Medulla oblongata (tissue), 1 donor: ENCODE data around the gene ZFHX3.

ENCODE experiments used
- DNase-seq: peaks from one replicate; pipeline ENCODE4 v3.0.0-alpha.2; 2015; ENCODE audit errors: extremely low spot score

ZFHX3 gene

DNA sequence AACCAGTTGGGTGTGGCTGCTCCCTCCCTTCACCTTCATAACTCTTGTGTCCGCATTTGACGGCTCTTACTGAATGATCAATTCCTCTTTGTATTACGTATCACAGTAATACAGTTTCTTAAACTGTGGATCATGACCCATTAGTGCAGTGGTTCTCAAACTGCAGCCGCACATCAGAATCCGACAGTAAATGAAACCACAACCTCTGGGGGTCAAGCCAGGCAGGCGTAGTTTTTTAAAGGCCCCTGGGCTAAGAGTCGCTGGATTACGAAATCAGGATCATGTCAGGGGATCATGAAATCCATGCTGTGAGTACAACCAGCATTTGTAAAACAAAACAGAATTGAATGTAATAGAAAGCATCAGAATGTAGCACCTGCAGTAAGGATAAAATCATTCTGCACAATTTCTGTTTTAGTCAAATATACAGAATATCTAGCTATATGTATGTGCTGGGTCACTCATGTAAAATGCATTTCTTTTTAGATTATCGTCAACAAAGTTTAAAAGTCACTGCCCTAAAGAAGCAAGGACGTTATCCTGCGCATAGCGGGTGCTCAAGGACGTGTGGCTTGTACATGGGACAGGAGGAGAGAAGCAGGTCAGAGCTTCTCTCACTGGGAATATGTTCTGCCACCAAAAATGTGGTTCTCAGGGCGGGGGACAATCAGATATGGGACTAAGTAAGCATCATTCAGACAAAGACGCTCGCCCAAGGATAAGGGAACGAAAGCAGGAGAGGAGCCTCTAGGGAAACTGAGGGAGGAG lies 113.1 kb downstream of the ZFHX3 start:
- no peak for DNase-seq

DNA sequence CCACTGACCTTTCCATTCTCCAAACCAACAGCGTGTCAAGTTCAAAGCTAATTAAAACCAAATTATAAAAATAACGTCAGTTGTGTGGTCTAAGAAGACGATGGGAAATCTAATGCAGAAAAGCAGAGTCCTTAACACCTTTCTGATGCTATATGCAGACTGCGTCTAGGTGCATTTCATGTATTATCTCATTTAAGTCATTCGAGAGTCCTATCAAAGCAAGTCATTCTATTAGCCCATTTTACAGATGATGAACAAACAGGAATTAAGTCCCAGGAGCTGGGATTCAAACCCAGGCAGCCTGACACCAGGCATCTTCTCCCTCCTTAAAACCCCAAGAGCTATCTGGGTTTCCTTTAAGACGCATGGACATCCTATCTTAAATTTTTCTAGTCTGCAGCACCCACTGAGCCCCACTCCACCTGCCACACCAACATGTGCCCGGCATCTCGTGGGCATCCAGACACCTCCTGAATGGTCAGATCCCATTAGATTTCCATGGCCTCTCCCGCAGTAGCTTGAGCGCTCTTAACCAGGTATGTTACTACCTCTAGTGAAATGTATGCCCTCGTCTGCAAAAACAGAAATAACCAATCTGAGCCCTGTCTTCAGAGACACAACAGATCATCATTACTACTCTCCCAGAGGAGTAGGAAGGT lies 115.1 kb downstream of the ZFHX3 start:
- DNase-seq, result no peak

DNA sequence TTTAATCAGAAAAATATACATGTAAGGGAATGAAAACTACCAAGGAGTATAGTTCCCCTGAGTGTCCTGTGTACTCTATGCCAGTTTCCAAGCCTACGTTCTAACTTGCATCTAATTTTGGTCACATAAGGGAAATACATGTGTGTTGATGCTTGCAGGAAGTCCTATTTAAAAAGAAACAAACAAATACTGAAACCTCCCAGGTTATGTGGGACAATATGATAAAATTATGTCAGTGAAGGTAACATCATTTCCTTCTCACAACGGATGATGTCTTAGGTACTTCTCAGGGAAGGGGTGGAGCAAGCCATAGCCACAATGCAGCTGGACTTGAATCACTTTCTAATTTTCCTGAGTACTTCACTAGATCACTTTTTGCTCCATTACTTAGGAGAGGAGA lies 115.9 kb downstream of the ZFHX3 start:
- DNase-seq, result no peak

DNA sequence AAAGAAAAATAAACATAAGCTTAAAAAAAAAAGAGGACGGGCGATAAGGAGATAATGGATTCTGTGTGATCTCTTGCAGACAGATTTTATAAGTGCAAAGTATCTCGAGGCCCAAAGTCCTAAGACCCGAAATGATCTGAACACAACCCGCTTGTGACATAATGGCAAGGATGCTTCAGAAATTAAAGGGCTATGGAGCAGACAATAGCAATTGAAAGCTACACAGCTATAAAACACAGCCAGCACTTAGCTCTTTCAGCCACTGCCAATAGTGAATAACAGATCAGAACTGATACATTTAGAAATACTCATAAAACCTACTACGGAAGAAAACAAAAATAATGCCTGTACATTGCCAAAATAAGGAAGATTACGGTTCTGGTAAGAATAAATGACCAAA lies 117.5 kb downstream of the ZFHX3 start:
- no peak for DNase-seq

DNA sequence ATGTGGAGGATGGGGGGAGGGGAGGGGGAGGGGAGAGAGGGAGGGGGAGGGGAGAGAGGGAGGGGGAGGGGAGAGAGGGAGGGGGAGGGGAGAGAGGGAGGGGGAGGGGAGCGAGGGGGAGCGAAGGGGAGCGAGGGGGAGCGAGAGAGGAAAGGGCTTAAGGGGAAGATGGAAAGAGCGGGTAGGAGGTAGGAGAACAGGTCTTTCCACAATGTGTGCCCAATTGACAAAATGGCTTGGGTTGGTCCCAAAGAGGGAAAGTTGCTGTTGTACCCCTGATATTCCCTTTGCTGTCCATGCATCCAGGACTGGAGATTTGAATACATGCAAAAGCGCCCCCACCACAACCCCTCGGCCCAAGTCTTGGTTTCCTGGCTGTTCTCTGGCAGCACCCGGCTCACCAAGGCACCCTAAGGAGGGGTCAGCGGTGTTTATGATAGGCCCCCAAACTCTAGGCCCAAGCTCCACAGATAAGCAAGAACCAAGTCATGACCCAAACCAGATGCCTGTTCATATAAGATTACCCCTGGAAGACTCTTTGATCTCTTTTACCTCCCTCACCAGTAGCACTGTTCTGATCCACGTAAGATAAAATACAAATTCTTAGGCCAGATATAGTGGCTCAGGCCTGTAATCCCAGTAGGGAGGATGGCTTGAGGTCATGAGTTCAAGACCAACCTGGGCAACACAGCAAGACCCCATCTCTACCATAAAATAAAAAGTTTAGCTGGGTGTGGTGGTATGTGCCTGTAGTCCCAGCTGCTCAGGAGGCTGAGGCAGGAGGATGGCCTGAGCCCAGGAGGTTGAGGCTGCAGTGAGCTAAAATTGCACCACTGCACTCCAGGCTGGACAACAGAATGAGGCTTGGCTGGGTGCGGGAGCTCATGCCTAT lies 119.6 kb downstream of the ZFHX3 start:
- no peak for DNase-seq

DNA sequence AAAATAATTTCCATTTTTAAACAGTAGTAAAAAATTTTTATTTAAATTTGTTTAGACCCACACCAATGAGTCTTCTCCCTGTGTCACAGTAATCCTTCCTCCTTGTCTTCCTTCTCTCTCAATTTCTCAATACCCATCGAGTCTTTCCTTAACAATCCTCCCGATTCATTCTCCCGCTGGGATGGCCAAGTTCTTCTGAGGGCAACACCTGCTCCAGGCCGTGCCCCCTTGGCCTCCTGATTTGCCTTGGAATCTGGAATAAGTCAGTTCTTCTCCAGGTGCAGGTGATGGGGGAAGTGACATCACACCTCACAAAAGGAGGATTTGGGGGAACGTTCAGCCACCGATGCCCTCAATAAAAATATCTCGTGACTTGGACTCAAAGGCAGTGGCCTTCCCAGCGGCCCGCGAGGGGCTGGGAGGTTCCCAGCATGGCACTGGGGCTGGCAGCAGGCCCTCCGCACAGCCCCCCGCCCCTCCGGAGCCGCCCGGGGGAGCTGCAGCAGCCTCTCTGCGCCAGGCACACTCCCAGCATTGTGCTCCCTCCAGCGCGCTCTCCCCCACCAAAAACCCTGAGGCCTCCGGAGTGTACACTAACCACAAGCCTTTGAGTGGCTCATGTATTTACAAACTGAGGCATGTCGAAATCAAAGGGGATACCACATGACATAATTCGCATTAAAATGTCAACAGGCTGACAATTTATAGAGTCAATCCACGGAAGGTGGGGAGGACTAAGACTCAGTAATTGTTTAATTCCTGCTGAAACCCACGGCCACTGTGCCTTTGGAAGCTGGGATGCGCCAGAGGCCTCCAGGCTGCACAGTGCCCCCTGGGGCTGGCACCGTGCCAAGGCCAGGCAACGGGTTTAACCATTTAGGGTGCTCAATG lies 120.5 kb downstream of the ZFHX3 start:
- DNase-seq, result no peak

DNA sequence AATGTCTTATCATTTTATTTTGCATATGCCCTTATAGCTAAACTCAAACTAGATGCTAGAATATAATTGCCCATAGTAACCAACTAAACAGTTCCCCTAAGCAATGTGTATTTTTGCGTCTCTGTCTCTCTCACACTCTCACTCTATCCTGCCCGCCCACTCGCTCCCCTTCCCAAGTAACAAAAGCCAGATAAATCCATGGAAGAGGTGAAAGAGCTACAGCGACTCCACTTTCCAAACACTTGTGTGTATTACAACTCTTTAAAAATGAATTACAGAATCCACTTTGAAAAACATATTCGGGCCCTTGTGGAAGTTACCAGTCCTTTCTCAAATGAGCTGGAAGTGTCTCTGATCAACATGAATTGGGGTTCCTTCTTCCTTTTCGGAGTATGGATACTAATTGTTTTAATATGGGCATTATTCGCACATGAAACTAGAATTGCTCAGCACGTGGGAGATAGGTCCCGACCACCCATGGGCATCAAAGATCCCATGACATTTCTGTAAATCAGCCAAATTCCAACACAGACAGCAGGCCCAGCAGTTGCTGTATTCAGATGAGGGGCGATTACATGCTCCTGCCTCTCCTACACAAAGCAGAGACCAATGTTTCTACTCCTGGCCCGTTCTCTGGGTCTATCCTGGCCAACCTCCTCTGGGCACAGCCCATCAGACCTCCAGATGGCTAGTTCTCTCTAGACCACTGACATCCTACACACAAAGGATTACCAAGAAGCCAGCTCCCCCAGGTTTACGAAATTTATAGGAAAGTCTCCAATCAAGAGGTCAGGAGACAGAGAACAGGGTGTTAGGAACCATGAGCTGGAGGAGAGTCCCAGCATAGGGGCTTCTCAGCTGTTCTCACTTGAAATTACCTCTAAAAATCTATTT lies 121.5 kb downstream of the ZFHX3 start:
- no peak for DNase-seq

DNA sequence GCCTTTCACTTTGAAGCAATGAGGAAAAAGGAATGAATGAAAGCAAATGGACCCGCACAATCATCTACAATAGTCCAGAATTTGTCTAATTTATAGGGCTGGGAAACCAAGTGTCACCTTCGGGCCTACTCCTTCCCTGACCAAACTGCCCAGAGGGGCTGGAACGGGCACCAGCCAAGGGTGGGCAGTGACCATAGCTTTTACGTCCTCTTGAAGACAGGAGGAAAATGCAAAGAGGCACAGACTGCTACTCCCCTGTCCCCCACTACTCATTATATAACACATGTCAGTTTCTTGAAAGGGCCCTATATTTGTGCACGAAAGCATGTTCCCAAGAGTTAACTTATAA lies 122.3 kb downstream of the ZFHX3 start:
- no peak for DNase-seq

DNA sequence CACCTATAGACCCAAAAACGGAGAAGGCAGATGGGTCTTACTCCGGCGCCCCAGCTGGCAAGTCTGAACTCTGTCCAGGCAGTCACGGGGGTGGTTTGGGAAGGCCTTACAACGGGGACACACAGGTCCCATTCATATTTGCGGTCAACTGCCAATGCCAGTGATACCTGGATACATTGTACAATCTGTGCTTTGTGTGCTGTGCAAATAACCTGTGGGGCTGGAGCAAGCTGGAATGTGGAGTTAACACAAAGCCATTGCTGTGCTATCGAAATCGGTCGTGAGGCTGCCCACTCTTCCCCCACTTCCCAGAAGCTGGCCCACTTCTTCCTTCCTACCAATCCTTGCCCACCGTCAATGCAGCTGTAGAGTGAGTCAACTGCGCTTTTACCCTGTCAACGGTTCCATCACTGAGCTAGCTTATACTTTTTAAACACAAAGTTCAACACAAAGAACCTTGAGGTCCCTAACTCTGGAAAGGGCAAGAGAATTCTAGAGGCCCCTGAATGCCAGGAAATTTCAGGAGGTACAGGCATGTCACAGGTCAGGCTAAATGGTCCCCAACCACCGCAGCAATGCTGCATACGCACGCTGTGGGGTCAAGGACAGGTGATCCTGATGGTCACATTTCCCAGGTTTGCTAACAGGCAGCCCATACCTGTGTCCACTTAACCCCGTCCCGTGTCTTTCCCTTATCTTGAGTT lies 122.8 kb downstream of the ZFHX3 start:
- DNase-seq, result no peak

DNA sequence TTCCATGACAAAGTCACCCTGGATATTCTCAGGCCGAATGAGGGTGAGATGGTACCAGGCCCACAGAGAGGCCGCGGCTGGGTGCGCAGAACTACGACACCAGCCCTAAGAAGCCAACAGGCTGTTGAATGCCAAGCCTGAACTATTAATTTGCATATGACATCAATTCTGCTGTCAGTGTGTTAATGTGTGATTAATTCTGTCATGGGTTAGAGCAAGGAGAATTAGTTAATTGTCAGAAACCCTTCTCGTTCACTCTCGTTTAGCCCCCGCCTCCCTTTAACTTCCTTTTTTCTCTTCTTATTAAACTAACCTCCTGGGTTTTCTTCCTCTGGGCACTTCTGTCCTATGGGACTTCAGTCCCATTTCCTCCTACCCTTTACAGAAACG lies 123.4 kb downstream of the ZFHX3 start:
- DNase-seq, result no peak

DNA sequence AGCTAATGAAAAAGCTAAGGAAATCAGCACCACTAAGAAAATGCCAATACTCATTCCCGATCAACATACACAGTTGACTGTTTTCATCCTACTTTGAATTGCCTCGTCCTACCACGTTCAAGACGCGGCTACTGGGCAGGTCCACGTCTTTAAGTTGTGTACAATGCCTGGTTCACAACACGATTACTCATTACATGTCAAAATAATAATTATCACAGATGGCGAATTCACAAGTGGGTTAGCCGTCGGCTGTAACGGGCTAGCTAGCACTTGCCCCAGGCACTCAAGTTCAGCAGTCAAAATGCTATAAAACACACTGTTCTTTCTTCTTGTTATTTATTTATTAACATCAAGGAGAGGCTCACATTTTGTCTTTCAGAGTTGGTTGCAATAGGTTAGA lies 124.2 kb downstream of the ZFHX3 start:
- DNase-seq, result no peak

DNA sequence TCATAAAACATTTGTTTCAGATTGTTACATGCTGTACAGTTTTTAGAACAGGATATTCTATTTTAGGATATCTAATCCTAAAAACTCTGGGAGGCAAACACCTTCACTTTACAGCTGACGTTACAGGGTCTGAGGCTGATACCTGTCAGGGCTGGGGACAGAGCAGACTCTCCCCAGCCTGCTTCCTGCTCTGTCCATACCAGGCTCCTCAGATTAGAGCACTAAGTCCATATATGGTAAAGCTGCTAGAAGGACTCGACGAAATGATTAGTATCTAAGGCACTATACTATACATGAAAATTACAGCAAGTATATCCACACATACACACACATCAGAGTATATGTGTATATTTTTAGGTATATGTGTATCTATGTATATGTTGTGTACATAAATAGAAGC lies 125.2 kb downstream of the ZFHX3 start:
- DNase-seq, result no peak

DNA sequence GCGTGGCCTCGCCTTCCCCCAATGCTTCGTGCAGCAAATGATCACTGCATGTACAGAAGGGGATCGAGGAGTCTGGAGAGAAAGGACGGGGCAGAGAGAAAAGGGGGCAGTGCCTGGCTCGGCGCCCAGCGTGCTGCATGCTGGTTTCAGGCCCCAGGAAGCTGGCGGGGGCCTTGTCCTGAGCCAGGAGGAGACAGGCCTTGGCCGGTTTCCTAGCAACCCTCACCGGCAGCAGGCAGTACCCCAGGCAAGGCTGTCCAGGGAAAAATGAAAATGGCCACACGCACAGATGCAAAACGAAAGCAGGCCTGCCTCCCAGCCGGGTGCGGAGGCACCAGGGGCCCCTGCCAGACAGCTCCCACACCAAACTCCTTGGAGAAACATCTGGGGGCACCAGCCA lies 126.3 kb downstream of the ZFHX3 start:
- DNase-seq, result peak; percentile 52

DNA sequence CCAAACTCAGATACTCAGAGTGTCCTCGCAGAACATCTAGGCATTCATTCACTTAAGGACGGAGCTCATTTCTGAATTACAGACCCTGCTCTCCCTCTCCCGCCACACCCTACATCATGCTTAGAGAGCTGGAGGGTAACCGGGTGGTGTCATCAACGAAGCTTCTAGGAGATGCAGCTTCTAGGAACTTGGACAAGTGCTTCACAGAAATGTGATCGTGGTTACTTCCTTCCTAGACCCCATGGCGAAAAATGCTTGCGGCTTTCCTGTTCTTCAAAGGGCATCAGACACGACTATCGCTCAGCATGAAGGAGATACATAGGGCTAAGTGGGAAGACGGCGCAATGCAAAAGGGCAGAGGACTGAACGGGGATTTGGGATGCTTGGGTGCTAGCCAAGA lies 126.8 kb downstream of the ZFHX3 start:
- DNase-seq, result no peak

DNA sequence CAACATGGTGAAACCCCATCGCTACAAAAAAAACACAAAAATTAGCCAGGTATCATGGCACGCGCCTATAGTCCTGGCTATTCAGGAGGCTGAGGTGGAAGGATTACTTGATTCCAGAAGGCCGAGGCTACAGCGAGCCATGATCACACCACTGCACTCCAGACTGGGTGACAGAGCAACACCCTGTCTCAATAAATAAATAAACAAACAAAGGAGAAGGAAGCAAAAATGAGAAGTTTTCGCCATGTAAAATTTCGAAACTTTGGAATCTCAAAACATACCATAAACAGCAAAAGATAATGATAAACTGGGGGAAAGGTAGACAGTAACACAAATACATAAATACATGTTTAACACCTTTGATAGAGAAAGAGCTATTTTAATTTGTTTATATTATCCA lies 130.9 kb downstream of the ZFHX3 start:
- DNase-seq, result no peak

DNA sequence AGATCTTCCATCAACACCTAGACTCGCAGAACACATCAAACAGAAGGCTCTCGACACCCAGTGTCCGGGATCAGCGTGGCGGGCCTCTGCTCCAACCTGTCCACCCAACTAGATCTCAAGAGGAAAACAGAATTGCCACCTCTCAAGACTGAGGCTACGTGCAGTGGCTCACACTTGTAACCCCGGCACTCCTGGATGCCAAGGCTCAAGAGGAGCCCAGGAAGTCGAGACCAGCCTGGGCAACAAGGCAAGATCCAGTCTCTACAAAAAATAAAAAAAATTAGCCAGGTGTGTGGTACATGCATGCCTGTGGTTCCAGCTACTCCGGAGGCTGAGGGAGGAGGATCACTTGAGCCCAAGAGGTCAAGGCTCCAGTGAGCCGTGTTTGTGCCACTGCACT lies 132.6 kb downstream of the ZFHX3 start:
- DNase-seq, result no peak

DNA sequence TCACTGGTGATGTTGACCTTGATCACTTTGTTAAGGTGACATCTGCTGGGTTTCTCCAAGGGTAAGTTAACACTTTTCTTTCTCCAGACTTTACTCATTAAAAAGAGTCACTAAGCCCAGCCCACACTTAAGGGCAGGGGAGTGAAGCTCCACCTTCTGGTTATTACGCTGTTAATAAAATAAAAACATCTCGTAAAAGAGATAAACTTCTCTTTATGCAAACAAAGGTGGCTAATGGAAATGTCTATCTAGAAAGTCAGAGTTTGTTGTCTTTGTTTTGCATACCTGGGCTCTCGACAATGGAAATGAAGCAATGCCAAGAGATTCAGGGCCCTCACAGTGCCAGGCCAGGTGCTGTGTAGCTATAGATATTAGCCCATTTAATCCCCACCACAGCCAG lies 134.4 kb downstream of the ZFHX3 start:
- DNase-seq, result no peak

DNA sequence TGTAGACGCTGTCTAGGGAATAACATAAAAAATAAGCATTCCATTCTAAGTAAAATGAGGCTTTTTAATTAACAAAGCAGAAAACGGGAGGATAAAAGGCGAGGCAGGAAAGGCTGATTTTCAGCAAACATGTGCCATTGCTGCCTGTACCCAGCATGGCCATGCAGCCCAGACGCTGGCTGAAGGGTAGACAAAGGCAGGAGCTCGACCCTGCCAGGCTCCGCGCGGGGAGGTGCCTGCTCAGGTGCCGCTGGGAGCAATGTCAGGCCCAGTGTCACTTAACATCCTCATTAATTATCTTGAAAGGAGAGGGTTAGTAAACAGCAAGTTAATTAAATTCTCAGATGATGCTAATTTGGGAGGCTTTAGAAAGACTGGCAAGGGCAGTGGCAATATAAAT lies 136.0 kb downstream of the ZFHX3 start:
- no peak for DNase-seq

DNA sequence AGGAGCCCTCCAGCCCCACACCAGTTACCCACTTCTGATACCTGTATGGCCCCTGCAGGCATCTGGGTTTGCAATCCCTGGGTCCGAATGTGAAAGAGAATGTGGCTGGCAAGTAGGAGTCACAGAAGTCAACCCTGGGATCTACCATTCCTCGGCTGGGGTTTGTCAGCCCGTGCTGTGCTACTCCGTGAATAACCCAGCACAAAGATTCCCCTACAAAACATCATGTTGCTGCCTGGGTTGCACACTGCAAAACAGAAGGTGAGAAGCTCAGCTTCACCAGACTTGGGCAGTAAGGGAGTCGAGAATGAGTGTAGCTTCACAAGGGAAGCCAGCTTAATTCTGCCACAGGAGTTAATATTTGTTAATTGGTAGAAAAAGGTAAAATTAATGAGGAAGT lies 137.1 kb downstream of the ZFHX3 start:
- no peak for DNase-seq

DNA sequence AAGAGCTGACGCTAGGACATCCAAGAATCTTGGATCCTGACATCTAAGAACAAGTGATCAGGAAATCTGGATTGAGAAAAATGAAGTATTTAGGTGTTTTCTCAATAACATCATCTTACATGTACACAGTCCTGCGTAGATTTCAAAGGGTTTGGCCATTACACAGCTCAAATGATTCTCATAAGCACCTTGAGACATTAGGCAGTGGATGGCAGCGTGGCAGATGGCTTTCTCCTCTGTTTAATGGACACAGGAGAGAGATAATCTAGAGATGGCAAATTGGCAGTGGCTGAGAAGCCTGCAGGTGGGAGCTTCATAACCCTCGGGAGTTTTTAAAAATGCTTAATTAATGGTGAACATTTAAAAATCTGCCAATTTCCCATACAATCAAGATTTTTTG lies 137.5 kb downstream of the ZFHX3 start:
- no peak for DNase-seq
